GM23338 (cell line): ENCODE results near the gene CD302. TPM values are rescaled to one million over a fixed set of nuclear protein-coding genes. Genes with fewer than 3 reads are reported as not detected.

Experiments used
- ATAC-seq: fragments of 200-7000 bp; cut with Tn5 transposase; 3 replicates; pipeline ENCODE4 v1.9.1; 2020
- DNase-seq: peaks from one replicate; pipeline ENCODE4 v3.0.0-alpha.2; 2015; ENCODE audit warnings: low spot score
- H2AFZ ChIP-seq: fragments of 200-600 bp; sonication (generic); 2 replicates; pipeline ENCODE4 v1.8.0; 2016; ENCODE audit warnings: antibody characterized with exemption, mild to moderate bottlenecking, moderate library complexity
- H3F3A ChIP-seq: fragments of 200-600 bp; sonication (generic); replicated peaks from 2 replicates; pipeline ENCODE4 v1.8.0; 2017; ENCODE audit warnings: antibody characterized with exemption, mixed run types, low read depth
- H3K27ac ChIP-seq: fragments of 200-600 bp; sonication (generic); 2 replicates; pipeline ENCODE4 v1.6.1; 2016; ENCODE audit warnings: low read depth
- H3K27me3 ChIP-seq: fragments of 200-600 bp; sonication (generic); 2 replicates; pipeline ENCODE4 v1.8.0; 2016; ENCODE audit warnings: mild to moderate bottlenecking, mixed run types, moderate library complexity; ENCODE audit not compliant: insufficient read depth
- H3K36me3 ChIP-seq: fragments of 200-600 bp; sonication (generic); 2 replicates; pipeline ENCODE4 v1.8.0; 2016; ENCODE audit warnings: mild to moderate bottlenecking; ENCODE audit not compliant: insufficient read depth
- H3K4me1 ChIP-seq: fragments of 200-600 bp; sonication (generic); 2 replicates; pipeline ENCODE4 v1.8.0; 2016; ENCODE audit warnings: mild to moderate bottlenecking, moderate library complexity; ENCODE audit not compliant: insufficient read depth
- H3K4me2 ChIP-seq: fragments of 200-600 bp; sonication (generic); 2 replicates; pipeline ENCODE4 v1.7.1; 2017; ENCODE audit warnings: mixed run types
- H3K4me3 ChIP-seq: fragments of 200-600 bp; sonication (generic); 2 replicates; pipeline ENCODE4 v1.6.1; 2016; ENCODE audit warnings: mixed run types
- H3K79me2 ChIP-seq: fragments of 200-600 bp; sonication (generic); replicated peaks from 2 replicates; pipeline ENCODE4 v1.8.0; 2017; ENCODE audit warnings: mild to moderate bottlenecking; ENCODE audit not compliant: insufficient read depth
- H3K9me2 ChIP-seq: fragments of 200-600 bp; sonication (generic); 2 replicates; pipeline ENCODE4 v1.8.0; 2017; ENCODE audit not compliant: insufficient read depth
- H4K20me1 ChIP-seq: fragments of 200-600 bp; sonication (generic); replicated peaks from 2 replicates; pipeline ENCODE4 v1.8.0; 2017; ENCODE audit warnings: mild to moderate bottlenecking; ENCODE audit not compliant: insufficient read depth
- H3K27ac Mint-ChIP-seq: 2 replicates; pipeline ENCODE4 v1.8.0; 2020; ENCODE audit warnings: inconsistent platforms, mild to moderate bottlenecking, moderate library complexity, mixed read lengths
- H3K27me3 Mint-ChIP-seq: 3 replicates; pipeline ENCODE4 v1.8.0; 2022; ENCODE audit warnings: low read depth, mild to moderate bottlenecking, moderate library complexity, mixed read lengths, inconsistent platforms; ENCODE audit not compliant: insufficient read depth, poor library complexity
- H3K36me3 Mint-ChIP-seq: 3 replicates; pipeline ENCODE4 v1.8.0; 2021; ENCODE audit warnings: low read depth, mild to moderate bottlenecking, inconsistent platforms, moderate library complexity, mixed read lengths
- H3K4me1 Mint-ChIP-seq: 3 replicates; pipeline ENCODE4 v1.8.0; 2020; ENCODE audit warnings: mild to moderate bottlenecking, inconsistent platforms, mixed read lengths
- H3K4me3 Mint-ChIP-seq: 3 replicates; pipeline ENCODE4 v1.8.0; 2021; ENCODE audit warnings: moderate library complexity, mild to moderate bottlenecking, inconsistent platforms, mixed read lengths
- H3K9me3 Mint-ChIP-seq: 3 replicates; pipeline ENCODE4 v1.8.0; 2020; ENCODE audit warnings: moderate library complexity, mild to moderate bottlenecking, inconsistent platforms, mixed read lengths
- CREB1 ChIP-seq: fragments of 250-450 bp; sonication (Bioruptor Pico); IDR thresholded peaks from 2 replicates; pipeline ENCODE4 v1.5.0; 2020; ENCODE audit warnings: low read depth, mild to moderate bottlenecking, moderate library complexity
- EZH2 ChIP-seq: fragments of 200-600 bp; sonication (generic); IDR thresholded peaks from one replicate; pipeline ENCODE4 v1.8.0; 2017; ENCODE audit warnings: antibody characterized with exemption, mild to moderate bottlenecking, low read depth; ENCODE audit not compliant: unreplicated experiment
- EZH2phosphoT487 ChIP-seq: fragments of 200-600 bp; sonication (generic); IDR thresholded peaks from one replicate; pipeline ENCODE4 v1.8.1; 2018; ENCODE audit warnings: antibody characterized with exemption; ENCODE audit not compliant: unreplicated experiment
- JUNB ChIP-seq: IDR thresholded peaks from one replicate; pipeline ENCODE4 v1.6.1; 2016; ENCODE audit warnings: antibody characterized with exemption; ENCODE audit not compliant: unreplicated experiment
- NANOG ChIP-seq: IDR thresholded peaks from 2 replicates; pipeline ENCODE4 v1.6.1; 2016; ENCODE audit warnings: antibody characterized with exemption, borderline replicate concordance
- POLR2AphosphoS5 ChIP-seq: IDR thresholded peaks from 2 replicates; pipeline ENCODE4 v1.6.1; 2016; ENCODE audit warnings: antibody characterized with exemption, low read depth
- STAT1 ChIP-seq: IDR thresholded peaks from one replicate; pipeline ENCODE4 v1.6.1; 2016; ENCODE audit warnings: antibody characterized with exemption; ENCODE audit not compliant: unreplicated experiment
- ZNF114 ChIP-seq: fragments of 250-450 bp; sonication (Bioruptor Pico); IDR thresholded peaks from 2 replicates; pipeline ENCODE4 v1.5.0; 2020; ENCODE audit warnings: mild to moderate bottlenecking, moderate library complexity
- ZNF331 ChIP-seq: fragments of 250-450 bp; sonication (Bioruptor Pico); IDR thresholded peaks from 2 replicates; pipeline ENCODE4 v1.5.0; 2020; ENCODE audit warnings: low read depth, mild to moderate bottlenecking, moderate library complexity
- polyA plus RNA-seq: library from polyadenylated mRNA; unstranded; fragments of >200 nt; fragmentation: Nextera tagmentation; extraction: Ambion mirVana; gene quantifications from 2 replicates; pipeline ENCODE4 v1.2.1, GENCODE V29; 2016
- total RNA-seq: library from RNA; depleted of rRNA; stranded (reverse); fragments of >200 nt; shearing (Covaris generic); gene quantifications from 2 replicates; pipeline ENCODE4 v1.2.3, GENCODE V29; 2014
- TF ChIP-seq, protein P1 (sequence below): fragments of 250-450 bp; sonication (Bioruptor Pico); IDR thresholded peaks from 2 replicates; pipeline ENCODE4 v1.5.0; 2020; ENCODE audit warnings: mild to moderate bottlenecking, moderate library complexity
- TF ChIP-seq, protein P2 (sequence below), 2 experiments: fragments of 200-600 bp in 1 of 2; sonication (generic) in 1 of 2; conservative IDR thresholded peaks; 2 replicates each; pipeline versions ENCODE4 v1.5.1 to v1.6.1; 2016 to 2017; ENCODE audit warnings: antibody characterized with exemption in 2 of 2, low read depth in 2 of 2, mild to moderate bottlenecking in 2 of 2, moderate library complexity in 1 of 2
- TF ChIP-seq, protein P3 (sequence below): IDR thresholded peaks from one replicate; pipeline ENCODE4 v1.6.1; 2018; ENCODE audit warnings: antibody characterized with exemption; ENCODE audit not compliant: unreplicated experiment

Gene CD302
- total and polyA plus RNA-seq, 2 experiments from 2014 or later: 1.6 to 1.9 TPM

DNA sequence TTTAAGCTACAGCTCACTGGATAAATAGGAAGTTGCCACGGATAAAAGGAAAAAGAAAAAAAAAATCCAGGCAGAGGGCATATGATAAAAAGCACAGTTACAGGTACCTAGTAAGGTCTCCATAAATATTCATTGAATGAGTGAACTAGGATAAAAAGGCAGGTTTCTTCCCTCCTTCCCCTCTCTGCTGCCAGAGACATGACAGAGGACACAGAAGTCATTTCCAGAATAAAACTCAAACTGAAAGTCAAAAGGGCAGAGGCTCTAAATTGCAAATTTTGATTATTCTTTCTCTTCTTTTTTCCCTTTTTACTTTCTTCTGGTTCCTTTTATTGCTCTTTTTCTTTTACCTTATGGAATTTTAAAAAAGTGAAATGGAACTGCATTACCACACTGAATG is 7.7 kb downstream of the CD302 start:
- Mint-ChIP-seq H3K27me3 (no peaks in the 10 kb centered on the region), H3K27ac (no peak overlapping the region), H3K9me3 (no peaks in the 10 kb centered on the region; the same call in 2 of the 3 replicates), H3K4me3 (no peak overlapping the region), H3K4me1 (peaks cover 31% of the 10 kb centered on the region), H3K36me3 (no peaks in the 10 kb centered on the region)
- H3K27me3 ChIP-seq: no peaks in the 10 kb centered on the region
- H4K20me1 ChIP-seq: no peaks in the 10 kb centered on the region
- TF ChIP-seq NANOG: no peak
- TF ChIP-seq, protein P1, sequence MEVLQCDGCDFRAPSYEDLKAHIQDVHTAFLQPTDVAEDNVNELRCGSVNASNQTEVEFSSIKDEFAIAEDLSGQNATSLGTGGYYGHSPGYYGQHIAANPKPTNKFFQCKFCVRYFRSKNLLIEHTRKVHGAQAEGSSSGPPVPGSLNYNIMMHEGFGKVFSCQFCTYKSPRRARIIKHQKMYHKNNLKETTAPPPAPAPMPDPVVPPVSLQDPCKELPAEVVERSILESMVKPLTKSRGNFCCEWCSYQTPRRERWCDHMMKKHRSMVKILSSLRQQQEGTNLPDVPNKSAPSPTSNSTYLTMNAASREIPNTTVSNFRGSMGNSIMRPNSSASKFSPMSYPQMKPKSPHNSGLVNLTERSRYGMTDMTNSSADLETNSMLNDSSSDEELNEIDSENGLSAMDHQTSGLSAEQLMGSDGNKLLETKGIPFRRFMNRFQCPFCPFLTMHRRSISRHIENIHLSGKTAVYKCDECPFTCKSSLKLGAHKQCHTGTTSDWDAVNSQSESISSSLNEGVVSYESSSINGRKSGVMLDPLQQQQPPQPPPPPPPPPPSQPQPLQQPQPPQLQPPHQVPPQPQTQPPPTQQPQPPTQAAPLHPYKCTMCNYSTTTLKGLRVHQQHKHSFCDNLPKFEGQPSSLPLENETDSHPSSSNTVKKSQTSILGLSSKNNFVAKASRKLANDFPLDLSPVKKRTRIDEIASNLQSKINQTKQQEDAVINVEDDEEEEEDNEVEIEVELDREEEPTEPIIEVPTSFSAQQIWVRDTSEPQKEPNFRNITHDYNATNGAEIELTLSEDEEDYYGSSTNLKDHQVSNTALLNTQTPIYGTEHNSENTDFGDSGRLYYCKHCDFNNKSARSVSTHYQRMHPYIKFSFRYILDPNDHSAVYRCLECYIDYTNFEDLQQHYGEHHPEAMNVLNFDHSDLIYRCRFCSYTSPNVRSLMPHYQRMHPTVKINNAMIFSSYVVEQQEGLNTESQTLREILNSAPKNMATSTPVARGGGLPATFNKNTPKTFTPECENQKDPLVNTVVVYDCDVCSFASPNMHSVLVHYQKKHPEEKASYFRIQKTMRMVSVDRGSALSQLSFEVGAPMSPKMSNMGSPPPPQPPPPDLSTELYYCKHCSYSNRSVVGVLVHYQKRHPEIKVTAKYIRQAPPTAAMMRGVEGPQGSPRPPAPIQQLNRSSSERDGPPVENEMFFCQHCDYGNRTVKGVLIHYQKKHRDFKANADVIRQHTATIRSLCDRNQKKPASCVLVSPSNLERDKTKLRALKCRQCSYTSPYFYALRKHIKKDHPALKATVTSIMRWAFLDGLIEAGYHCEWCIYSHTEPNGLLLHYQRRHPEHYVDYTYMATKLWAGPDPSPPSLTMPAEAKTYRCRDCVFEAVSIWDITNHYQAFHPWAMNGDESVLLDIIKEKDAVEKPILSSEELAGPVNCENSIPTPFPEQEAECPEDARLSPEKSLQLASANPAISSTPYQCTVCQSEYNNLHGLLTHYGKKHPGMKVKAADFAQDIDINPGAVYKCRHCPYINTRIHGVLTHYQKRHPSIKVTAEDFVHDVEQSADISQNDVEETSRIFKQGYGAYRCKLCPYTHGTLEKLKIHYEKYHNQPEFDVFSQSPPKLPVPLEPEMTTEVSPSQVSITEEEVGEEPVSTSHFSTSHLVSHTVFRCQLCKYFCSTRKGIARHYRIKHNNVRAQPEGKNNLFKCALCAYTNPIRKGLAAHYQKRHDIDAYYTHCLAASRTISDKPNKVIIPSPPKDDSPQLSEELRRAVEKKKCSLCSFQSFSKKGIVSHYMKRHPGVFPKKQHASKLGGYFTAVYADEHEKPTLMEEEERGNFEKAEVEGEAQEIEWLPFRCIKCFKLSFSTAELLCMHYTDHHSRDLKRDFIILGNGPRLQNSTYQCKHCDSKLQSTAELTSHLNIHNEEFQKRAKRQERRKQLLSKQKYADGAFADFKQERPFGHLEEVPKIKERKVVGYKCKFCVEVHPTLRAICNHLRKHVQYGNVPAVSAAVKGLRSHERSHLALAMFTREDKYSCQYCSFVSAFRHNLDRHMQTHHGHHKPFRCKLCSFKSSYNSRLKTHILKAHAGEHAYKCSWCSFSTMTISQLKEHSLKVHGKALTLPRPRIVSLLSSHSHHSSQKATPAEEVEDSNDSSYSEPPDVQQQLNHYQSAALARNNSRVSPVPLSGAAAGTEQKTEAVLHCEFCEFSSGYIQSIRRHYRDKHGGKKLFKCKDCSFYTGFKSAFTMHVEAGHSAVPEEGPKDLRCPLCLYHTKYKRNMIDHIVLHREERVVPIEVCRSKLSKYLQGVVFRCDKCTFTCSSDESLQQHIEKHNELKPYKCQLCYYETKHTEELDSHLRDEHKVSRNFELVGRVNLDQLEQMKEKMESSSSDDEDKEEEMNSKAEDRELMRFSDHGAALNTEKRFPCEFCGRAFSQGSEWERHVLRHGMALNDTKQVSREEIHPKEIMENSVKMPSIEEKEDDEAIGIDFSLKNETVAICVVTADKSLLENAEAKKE (CRISPR knock-in tag): no peak
- TF ChIP-seq, protein P2, sequence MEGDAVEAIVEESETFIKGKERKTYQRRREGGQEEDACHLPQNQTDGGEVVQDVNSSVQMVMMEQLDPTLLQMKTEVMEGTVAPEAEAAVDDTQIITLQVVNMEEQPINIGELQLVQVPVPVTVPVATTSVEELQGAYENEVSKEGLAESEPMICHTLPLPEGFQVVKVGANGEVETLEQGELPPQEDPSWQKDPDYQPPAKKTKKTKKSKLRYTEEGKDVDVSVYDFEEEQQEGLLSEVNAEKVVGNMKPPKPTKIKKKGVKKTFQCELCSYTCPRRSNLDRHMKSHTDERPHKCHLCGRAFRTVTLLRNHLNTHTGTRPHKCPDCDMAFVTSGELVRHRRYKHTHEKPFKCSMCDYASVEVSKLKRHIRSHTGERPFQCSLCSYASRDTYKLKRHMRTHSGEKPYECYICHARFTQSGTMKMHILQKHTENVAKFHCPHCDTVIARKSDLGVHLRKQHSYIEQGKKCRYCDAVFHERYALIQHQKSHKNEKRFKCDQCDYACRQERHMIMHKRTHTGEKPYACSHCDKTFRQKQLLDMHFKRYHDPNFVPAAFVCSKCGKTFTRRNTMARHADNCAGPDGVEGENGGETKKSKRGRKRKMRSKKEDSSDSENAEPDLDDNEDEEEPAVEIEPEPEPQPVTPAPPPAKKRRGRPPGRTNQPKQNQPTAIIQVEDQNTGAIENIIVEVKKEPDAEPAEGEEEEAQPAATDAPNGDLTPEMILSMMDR (conservative IDR thresholded peaks at IDR 0.05; ENCODE audit: low read depth in 2 of 2): no peak
- TF ChIP-seq, protein P3, sequence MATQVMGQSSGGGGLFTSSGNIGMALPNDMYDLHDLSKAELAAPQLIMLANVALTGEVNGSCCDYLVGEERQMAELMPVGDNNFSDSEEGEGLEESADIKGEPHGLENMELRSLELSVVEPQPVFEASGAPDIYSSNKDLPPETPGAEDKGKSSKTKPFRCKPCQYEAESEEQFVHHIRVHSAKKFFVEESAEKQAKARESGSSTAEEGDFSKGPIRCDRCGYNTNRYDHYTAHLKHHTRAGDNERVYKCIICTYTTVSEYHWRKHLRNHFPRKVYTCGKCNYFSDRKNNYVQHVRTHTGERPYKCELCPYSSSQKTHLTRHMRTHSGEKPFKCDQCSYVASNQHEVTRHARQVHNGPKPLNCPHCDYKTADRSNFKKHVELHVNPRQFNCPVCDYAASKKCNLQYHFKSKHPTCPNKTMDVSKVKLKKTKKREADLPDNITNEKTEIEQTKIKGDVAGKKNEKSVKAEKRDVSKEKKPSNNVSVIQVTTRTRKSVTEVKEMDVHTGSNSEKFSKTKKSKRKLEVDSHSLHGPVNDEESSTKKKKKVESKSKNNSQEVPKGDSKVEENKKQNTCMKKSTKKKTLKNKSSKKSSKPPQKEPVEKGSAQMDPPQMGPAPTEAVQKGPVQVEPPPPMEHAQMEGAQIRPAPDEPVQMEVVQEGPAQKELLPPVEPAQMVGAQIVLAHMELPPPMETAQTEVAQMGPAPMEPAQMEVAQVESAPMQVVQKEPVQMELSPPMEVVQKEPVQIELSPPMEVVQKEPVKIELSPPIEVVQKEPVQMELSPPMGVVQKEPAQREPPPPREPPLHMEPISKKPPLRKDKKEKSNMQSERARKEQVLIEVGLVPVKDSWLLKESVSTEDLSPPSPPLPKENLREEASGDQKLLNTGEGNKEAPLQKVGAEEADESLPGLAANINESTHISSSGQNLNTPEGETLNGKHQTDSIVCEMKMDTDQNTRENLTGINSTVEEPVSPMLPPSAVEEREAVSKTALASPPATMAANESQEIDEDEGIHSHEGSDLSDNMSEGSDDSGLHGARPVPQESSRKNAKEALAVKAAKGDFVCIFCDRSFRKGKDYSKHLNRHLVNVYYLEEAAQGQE: no peak
- no peak for TF ChIP-seq EZH2phosphoT487
- no peak for TF ChIP-seq POLR2AphosphoS5
- TF ChIP-seq ZNF114: no peak
- TF ChIP-seq EZH2: no peak
- TF ChIP-seq ZNF331: no peak
- TF ChIP-seq STAT1: no peak
- TF ChIP-seq JUNB: no peak
- TF ChIP-seq CREB1: no peak
- ATAC-seq: no peak
- no peaks in the 10 kb centered on the region for H3K9me2 ChIP-seq
- H3K4me1 ChIP-seq: peaks cover 19% of the 10 kb centered on the region
- no peaks in the 10 kb centered on the region for H3K79me2 ChIP-seq
- no peak overlapping the region for H3K4me3 ChIP-seq
- H2AFZ ChIP-seq: no peak overlapping the region
- H3K4me2 ChIP-seq: no peak overlapping the region
- H3K36me3 ChIP-seq: no peaks in the 10 kb centered on the region
- no peak overlapping the region for H3K27ac ChIP-seq
- no peaks in the 10 kb centered on the region for H3F3A ChIP-seq
- no peak for DNase-seq
